Upper lobe of left lung (tissue), 6 donors: ENCODE data around the gene PAIP2. TPM values are rescaled to one million over a fixed set of nuclear protein-coding genes. Genes with fewer than 3 reads are reported as not detected.

Experiments
- ATAC-seq, 2 donors: fragments of 200-7000 bp; cut with Tn5 transposase; one replicate each; pipeline ENCODE4 v1.9.1; 2022; ENCODE audit warnings: mild to moderate bottlenecking in 2 of 2, moderate library complexity in 2 of 2; ENCODE audit not compliant: low FRiP score in 2 of 2
- DNase-seq, 2 donors: peaks; one replicate each; pipeline ENCODE4 v3.0.0-alpha.2; 2019 to 2020
- H3K27ac ChIP-seq, 4 donors: fragments of 200-600 bp; sonication (generic); one replicate each; pipeline ENCODE4 v1.5.1; 2016 to 2019
- H3K27me3 ChIP-seq, 4 donors: fragments of 200-600 bp; sonication (generic); one replicate each; pipeline ENCODE4 v1.5.1; 2017 to 2019
- H3K36me3 ChIP-seq, 4 donors: fragments of 200-600 bp; sonication (generic); one replicate each; pipeline ENCODE4 v1.5.1; 2016 to 2019
- H3K4me1 ChIP-seq, 4 donors: fragments of 200-600 bp; sonication (generic); one replicate each; pipeline ENCODE4 v1.5.1; 2018 to 2019
- H3K4me3 ChIP-seq, 4 donors: fragments of 200-600 bp; sonication (generic); one replicate each; pipeline ENCODE4 v1.5.1; 2017 to 2019; ENCODE audit warnings: mild to moderate bottlenecking in 2 of 4, moderate library complexity in 1 of 4
- H3K9me3 ChIP-seq, 4 donors: fragments of 200-600 bp; sonication (generic); one replicate each; pipeline ENCODE4 v1.5.1; 2018 to 2019
- CTCF ChIP-seq, 6 experiments: fragments of 450-650 bp in 4 of 6; fragments of 200-600 bp in 2 of 6; sonication (generic) in 2 of 6; IDR thresholded peaks; one replicate each; pipeline ENCODE4 v1.5.1; 2016 to 2019; ENCODE audit warnings: antibody characterized with exemption in 6 of 6
- EP300 ChIP-seq, 4 donors: sonication (generic); formaldehyde crosslinking; IDR thresholded peaks; one replicate each; pipeline ENCODE4 v1.5.1; 2017; ENCODE audit warnings: antibody characterized with exemption in 4 of 4, control low read depth in 2 of 4
- POLR2A ChIP-seq, 4 donors: fragments of 450-650 bp; IDR thresholded peaks; one replicate each; pipeline ENCODE4 v1.5.1; 2016 to 2017; ENCODE audit warnings: antibody characterized with exemption in 4 of 4, mild to moderate bottlenecking in 2 of 4
- POLR2AphosphoS5 ChIP-seq, 2 donors: sonication (generic); formaldehyde crosslinking; IDR thresholded peaks; one replicate each; pipeline ENCODE4 v1.5.1; 2017; ENCODE audit warnings: antibody characterized with exemption in 2 of 2
- WGBS, 2 donors: methylation state at CpG; one replicate each; pipeline ENCODE4 v1.1.5; 2017 to 2018; 5-methylcytosine and 5-hydroxymethylcytosine counted together
- total RNA-seq, 6 donors: library from RNA; depleted of rRNA in 4 of 6; stranded (reverse); fragments of >200 nt in 4 of 6; gene quantifications; one replicate each; pipeline versions ENCODE4 v1.1.0 to v1.2.1, GENCODE V29; 2016 to 2021
- donor health status: DM: no; HTN: no; CAD: no; lungs with moderate emphysema.
- donor health status: DM: no; HTN: yes; CAD: no; lungs with severe emphysema.

Gene PAIP2
- total RNA-seq, 6 donors from 2014 or later, result 36.7 to 103 (median 67.8) TPM

- Histone ChIP-seq H3K4me3 (no peak overlapping the region), H3K4me1 (peaks cover 11 to 21% (median 16%) of the 10 kb centered on the region in 4 donors), H3K9me3 (no peaks in the 10 kb centered on the region), H3K27ac (no peak overlapping the region), H3K27me3 (no peaks in the 10 kb centered on the region), H3K36me3 (peaks cover 0 to 35% (median 4%) of the 10 kb centered on the region in 4 donors)
- no peak for ATAC-seq
- DNase-seq, result no peak
- WGBS, 2 donors, result 93% methylated on average over 6 of the region's 6 CpGs
- no peak for TF ChIP-seq CTCF (IDR thresholded peaks at IDR 0.05)
- no peak for TF ChIP-seq POLR2A (IDR thresholded peaks at IDR 0.05)
- TF ChIP-seq POLR2AphosphoS5 (IDR thresholded peaks at IDR 0.05), result no peak
- no peak for TF ChIP-seq EP300 (IDR thresholded peaks at IDR 0.05)
These were observed 72.3 kb downstream of the PAIP2 start for GRCh38 chr5:139413963-139414362.

GRCh38 chr5:139414581-139415130, 73.0 kb downstream of the PAIP2 start:
- H3K4me3 ChIP-seq, result no peak overlapping the region
- no peak for DNase-seq
- H3K4me1 ChIP-seq, result peaks cover 11 to 21% (median 17%) of the 10 kb centered on the region in 4 donors
- TF ChIP-seq POLR2AphosphoS5 (IDR thresholded peaks at IDR 0.05) (no peak), EP300 (IDR thresholded peaks at IDR 0.05) (no peak), CTCF (IDR thresholded peaks at IDR 0.05) (no peak), POLR2A (IDR thresholded peaks at IDR 0.05) (no peak)
- H3K27me3 ChIP-seq, result no peaks in the 10 kb centered on the region
- peaks cover 0 to 42% (median 9%) of the 10 kb centered on the region in 4 donors for H3K36me3 ChIP-seq
- H3K9me3 ChIP-seq, result no peaks in the 10 kb centered on the region
- no peak overlapping the region for H3K27ac ChIP-seq
- no peak for ATAC-seq
- 83 to 87% methylated on average over 9 of the region's 9 CpGs for WGBS, 2 donors

- peaks cover 11 to 21% (median 17%) of the 10 kb centered on the region in 4 donors for H3K4me1 ChIP-seq
- H3K9me3 ChIP-seq, result no peaks in the 10 kb centered on the region
- no peaks in the 10 kb centered on the region for H3K27me3 ChIP-seq
- TF ChIP-seq POLR2A (IDR thresholded peaks at IDR 0.05) (no peak), POLR2AphosphoS5 (IDR thresholded peaks at IDR 0.05) (no peak), EP300 (IDR thresholded peaks at IDR 0.05) (no peak), CTCF (IDR thresholded peaks at IDR 0.05) (no peak)
- ATAC-seq, result no peak
- H3K4me3 ChIP-seq, result no peak overlapping the region
- DNase-seq, result no peak
- H3K27ac ChIP-seq, result no peak overlapping the region
- peaks cover 0 to 49% (median 11%) of the 10 kb centered on the region in 4 donors for H3K36me3 ChIP-seq
- 77 to 86% methylated on average over 8 of the region's 8 CpGs for WGBS, 2 donors
These were observed 73.7 kb downstream of the PAIP2 start for GRCh38 chr5:139415221-139415861.

GRCh38 chr5:139415869-139416268, 74.2 kb downstream of the PAIP2 start:
- Histone ChIP-seq H3K4me3 (no peak overlapping the region), H3K27ac (no peak overlapping the region), H3K4me1 (peaks cover 11 to 21% (median 17%) of the 10 kb centered on the region in 4 donors), H3K9me3 (no peaks in the 10 kb centered on the region), H3K27me3 (no peaks in the 10 kb centered on the region), H3K36me3 (peaks cover 0 to 54% (median 11%) of the 10 kb centered on the region in 4 donors)
- DNase-seq (no peak), ATAC-seq (no peak)
- no peak for TF ChIP-seq POLR2A (IDR thresholded peaks at IDR 0.05)

- peaks cover 0 to 59% (median 13%) of the 10 kb centered on the region in 4 donors for H3K36me3 ChIP-seq
- H3K27me3 ChIP-seq, result no peaks in the 10 kb centered on the region
- H3K4me1 ChIP-seq, result peaks cover 11 to 21% (median 17%) of the 10 kb centered on the region in 4 donors
- peak overlapping the region in 1 of 4 donors; percentile 16 for H3K27ac ChIP-seq
- no peak for TF ChIP-seq CTCF (IDR thresholded peaks at IDR 0.05)
- no peak for TF ChIP-seq EP300 (IDR thresholded peaks at IDR 0.05)
- no peak for TF ChIP-seq POLR2AphosphoS5 (IDR thresholded peaks at IDR 0.05)
- no peak for TF ChIP-seq POLR2A (IDR thresholded peaks at IDR 0.05)
- DNase-seq (no peak), ATAC-seq (no peak)
- H3K9me3 ChIP-seq, result no peaks in the 10 kb centered on the region
- no peak overlapping the region for H3K4me3 ChIP-seq
- WGBS, 2 donors, result 82 to 92% methylated on average over 8 to 9 of the region's 9 CpGs
These were observed 75.0 kb downstream of the PAIP2 start for GRCh38 chr5:139416651-139417050.
